ENCODE results near the gene CHST11. TPM values are rescaled to one million over a fixed set of nuclear protein-coding genes. Genes with fewer than 3 reads are reported as not detected.
A peak's percentile ranks its signal among the peaks of the same experiment; 100 is the strongest.

CHST11 gene
- total RNA-seq, 1 donor from 2014 or later = 6.0 TPM

DNA sequence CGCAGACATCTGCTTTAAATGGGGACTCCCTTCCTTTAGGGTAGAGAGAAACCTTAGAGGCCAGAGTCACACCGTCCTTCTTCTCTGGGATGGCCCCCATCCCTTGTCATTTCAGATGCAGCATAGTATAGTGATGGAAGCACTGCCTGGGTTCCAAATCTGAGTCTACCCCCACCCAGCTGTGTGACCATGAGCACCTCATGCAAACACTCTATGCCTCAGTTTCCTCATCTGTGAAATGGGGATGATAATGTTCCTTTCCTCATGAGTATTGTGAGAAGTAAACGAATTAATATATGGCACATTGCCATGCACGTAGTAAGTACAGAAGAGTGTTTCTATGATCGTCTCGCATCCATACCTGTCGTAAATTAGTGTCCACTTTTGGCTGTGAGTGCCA is 259.4 kb downstream of the CHST11 start:
- no peaks in the 10 kb centered on the region for H3K9me3 ChIP-seq (replicated peaks)
- H3K27me3 ChIP-seq (ENCODE audit: low read depth) = no peaks in the 10 kb centered on the region
- no peak for DNase-seq
- TF ChIP-seq, protein P1, sequence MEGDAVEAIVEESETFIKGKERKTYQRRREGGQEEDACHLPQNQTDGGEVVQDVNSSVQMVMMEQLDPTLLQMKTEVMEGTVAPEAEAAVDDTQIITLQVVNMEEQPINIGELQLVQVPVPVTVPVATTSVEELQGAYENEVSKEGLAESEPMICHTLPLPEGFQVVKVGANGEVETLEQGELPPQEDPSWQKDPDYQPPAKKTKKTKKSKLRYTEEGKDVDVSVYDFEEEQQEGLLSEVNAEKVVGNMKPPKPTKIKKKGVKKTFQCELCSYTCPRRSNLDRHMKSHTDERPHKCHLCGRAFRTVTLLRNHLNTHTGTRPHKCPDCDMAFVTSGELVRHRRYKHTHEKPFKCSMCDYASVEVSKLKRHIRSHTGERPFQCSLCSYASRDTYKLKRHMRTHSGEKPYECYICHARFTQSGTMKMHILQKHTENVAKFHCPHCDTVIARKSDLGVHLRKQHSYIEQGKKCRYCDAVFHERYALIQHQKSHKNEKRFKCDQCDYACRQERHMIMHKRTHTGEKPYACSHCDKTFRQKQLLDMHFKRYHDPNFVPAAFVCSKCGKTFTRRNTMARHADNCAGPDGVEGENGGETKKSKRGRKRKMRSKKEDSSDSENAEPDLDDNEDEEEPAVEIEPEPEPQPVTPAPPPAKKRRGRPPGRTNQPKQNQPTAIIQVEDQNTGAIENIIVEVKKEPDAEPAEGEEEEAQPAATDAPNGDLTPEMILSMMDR (IDR thresholded peaks at IDR 0.05; ENCODE audit: borderline replicate concordance) = no peak
- H3K27ac ChIP-seq (replicated peaks) = no peak overlapping the region
- no peaks in the 10 kb centered on the region for H3K36me3 ChIP-seq
- no peak overlapping the region for H3K4me3 ChIP-seq
- peaks cover 35% of the 10 kb centered on the region for H3K4me1 ChIP-seq
- intact Hi-C loops (cut with micrococcal nuclease) = no loop called here

DNA sequence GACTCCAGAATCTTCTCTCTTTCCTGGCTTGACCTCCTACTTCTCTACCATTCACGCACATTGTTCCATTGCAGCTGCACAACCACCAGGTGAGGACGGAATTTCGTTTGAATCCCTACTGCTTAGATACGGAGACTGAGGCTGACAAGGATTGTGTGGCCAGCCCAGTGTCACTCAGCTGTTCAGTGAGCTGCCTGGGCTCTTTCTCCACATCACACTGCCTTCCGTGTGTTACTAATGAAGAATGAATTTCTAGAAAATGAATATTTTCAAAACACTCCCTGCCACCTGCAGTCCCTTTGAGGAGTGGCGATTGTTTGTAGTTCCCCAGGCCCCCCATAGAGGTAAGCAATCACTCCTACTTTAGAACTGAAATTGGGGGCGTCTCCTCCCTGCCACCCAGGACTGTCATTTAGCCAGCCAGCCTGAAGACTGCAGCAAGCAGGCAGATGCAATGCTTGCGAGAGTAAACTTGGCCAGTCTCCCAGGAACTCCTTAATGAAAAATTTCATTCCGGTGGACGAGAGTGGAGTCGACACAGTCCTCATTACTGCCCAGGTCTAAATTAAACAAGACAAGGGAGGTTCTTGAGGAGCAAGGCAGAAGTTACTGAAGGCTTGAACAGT is 261.7 kb downstream of the CHST11 start:
- DNase-seq = no peak
- H3K27me3 ChIP-seq (ENCODE audit: low read depth) = no peaks in the 10 kb centered on the region
- H3K4me1 ChIP-seq = peaks cover 28% of the 10 kb centered on the region
- no peaks in the 10 kb centered on the region for H3K9me3 ChIP-seq (replicated peaks)
- no peak overlapping the region for H3K27ac ChIP-seq (replicated peaks)
- TF ChIP-seq, protein P1 (IDR thresholded peaks at IDR 0.05; ENCODE audit: borderline replicate concordance) = no peak
- intact Hi-C loops (cut with micrococcal nuclease) = no loop called here
- no peak overlapping the region for H3K4me3 ChIP-seq
- H3K36me3 ChIP-seq = no peaks in the 10 kb centered on the region

DNA sequence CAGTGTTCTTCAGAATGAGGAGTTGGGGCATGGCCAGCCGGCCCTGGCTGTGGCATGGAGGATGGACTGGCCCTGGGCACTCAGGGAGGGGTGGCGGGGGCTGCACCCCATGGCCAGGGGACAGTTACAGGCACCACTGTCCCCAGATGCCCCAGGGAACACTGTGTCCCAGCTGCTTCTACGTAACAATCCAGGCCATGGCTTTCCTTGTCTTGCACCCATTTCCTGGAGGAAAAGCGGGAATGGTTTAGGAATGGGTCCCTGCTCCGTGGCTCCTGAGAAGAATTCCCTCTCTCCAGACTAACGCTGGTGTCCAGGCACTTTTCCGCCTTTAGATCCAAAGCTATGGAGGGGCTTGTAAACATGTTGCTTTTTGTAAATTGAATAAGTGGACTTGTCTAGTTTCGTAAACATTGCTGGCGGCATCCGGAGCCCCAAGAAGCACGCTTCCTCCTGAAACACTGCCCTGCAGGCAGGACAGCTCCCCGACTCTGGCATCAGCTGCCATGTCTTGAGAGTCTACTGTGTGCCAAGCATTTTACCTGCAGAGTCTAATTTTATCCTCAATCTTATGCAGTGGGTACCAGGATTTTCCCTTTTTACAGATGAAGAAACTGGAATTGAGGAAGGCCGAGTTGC is 263.1 kb downstream of the CHST11 start:
- Histone ChIP-seq H3K9me3 (replicated peaks) (no peaks in the 10 kb centered on the region), H3K27ac (replicated peaks) (peak overlapping the region; percentile 43), H3K4me1 (peaks cover 28% of the 10 kb centered on the region), H3K4me3 (peak overlapping the region; percentile 56), H3K36me3 (no peaks in the 10 kb centered on the region), H3K27me3 (ENCODE audit: low read depth) (no peaks in the 10 kb centered on the region)
- DNase-seq = no peak
- intact Hi-C loops (cut with micrococcal nuclease) = no loop called here
- TF ChIP-seq, protein P1 (IDR thresholded peaks at IDR 0.05; ENCODE audit: borderline replicate concordance) = no peak

DNA sequence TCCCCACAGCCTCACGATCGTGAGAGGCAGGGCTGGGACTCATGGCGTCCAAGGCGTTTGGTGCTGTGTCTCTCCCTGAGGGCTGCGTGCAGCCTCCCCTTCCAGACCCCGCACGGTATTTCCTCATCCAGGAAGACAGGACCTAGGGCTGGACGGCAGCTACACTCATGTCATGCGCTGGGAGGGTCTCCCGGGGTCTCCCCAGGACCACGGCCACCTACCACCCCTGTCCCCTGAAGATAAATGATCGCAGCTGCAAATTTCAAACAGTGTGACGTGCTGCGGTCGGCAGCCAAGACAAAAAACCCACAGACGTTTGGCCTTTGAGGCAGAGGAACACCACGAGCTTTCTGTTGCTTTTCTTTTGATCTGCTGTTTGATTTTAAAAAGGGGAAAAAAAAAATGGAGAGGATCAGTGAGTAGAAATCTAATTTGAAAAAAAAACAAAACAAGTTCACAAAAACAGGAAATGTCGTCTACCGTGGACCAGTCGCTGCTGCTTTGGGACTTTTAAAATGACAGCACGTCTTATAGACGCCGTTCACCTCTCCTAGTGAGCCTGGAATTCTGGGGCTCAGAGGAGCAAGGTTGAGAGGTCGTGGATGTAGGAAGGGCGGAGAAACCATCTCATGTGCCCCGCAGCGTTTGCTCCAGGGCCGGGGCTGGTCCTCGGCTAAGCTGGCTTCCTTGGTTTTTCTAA is 263.7 kb downstream of the CHST11 start:
- Histone ChIP-seq H3K9me3 (replicated peaks) (no peaks in the 10 kb centered on the region), H3K27me3 (ENCODE audit: low read depth) (no peaks in the 10 kb centered on the region), H3K27ac (replicated peaks) (peak overlapping the region; percentile 43), H3K36me3 (no peaks in the 10 kb centered on the region), H3K4me1 (peaks cover 25% of the 10 kb centered on the region), H3K4me3 (peak overlapping the region; percentile 56)
- DNase-seq = no peak
- TF ChIP-seq, protein P1 (IDR thresholded peaks at IDR 0.05; ENCODE audit: borderline replicate concordance) = no peak
- intact Hi-C loops (cut with micrococcal nuclease) = no loop called here

DNA sequence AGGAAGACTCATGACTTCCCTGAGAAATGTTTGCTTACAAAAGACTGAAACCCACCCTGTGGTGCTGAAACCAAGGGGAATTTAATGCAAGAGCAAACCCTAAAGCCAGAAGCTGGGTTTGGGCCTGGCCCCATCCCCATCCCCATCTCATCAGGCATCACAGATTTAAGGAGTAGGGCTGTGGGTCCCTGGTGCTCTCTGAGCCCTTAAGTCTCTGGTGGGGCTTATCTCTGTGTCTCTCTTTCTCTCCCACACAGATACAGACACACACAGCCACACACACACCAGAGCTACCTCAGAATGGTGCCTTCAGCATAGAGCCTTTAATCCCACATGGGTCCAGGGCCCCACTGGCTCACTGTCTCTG is 264.3 kb downstream of the CHST11 start:
- H3K9me3 ChIP-seq (replicated peaks) = no peaks in the 10 kb centered on the region
- DNase-seq = no peak
- peak overlapping the region; percentile 43 for H3K27ac ChIP-seq (replicated peaks)
- intact Hi-C loops (cut with micrococcal nuclease) = no loop called here
- H3K4me3 ChIP-seq = peak overlapping the region; percentile 56
- TF ChIP-seq, protein P1 (IDR thresholded peaks at IDR 0.05; ENCODE audit: borderline replicate concordance) = no peak
- H3K36me3 ChIP-seq = no peaks in the 10 kb centered on the region
- no peaks in the 10 kb centered on the region for H3K27me3 ChIP-seq (ENCODE audit: low read depth)
- H3K4me1 ChIP-seq = peaks cover 21% of the 10 kb centered on the region

All from left ventricle myocardium inferior (tissue), 1 donor.